IMR-90 (cell line): Measurements from ENCODE around the gene TMEM14C. TPM values are rescaled to one million over a fixed set of nuclear protein-coding genes. Genes with fewer than 3 reads are reported as not detected.

ENCODE experiments used
- ATAC-seq: fragments of 200-7000 bp; cut with Tn5 transposase; 2 replicates; pipeline ENCODE4 v1.9.1; 2020; ENCODE audit warnings: low read depth, mild to moderate bottlenecking, moderate library complexity
- Bru-seq: library from RNA; stranded (reverse); fragments of 400-500 nt; gene quantifications from one replicate; lab custom pipeline; 2021; lab: Mats Ljungman, UMichigan
- BruChase-seq, 2 experiments: library from RNA; stranded (reverse); fragments of 400-500 nt; gene quantifications; one replicate each; lab custom pipeline; 2021; lab: Mats Ljungman, UMichigan
- BruUV-seq: library from RNA; stranded (reverse); fragments of 400-500 nt; replicated peaks from 2 replicates; lab custom pipeline; 2021; lab: Mats Ljungman, UMichigan
- CTCF ChIA-PET: fragments of 300-600 bp; formaldehyde crosslinking; extraction: SDS; loops from one replicate; lab custom pipeline; 2021; ENCODE audit warnings: antibody characterized with exemption; lab: Yijun Ruan, JAX
- POLR2A ChIA-PET: fragments of 300-600 bp; sonication (Branson Sonifier 250); formaldehyde crosslinking; loops from one replicate; lab custom pipeline; 2022; ENCODE audit warnings: antibody characterized with exemption; ENCODE audit not compliant: unreplicated experiment; lab: Charles Lee
- DNase-seq: peaks from one replicate; pipeline ENCODE4 v3.0.0; 2013
- H2AFZ ChIP-seq: replicated peaks from 2 replicates; pipeline ENCODE3; 2013; ENCODE audit warnings: low read length, mild to moderate bottlenecking; ENCODE audit not compliant: poor library complexity
- H2AK5ac ChIP-seq: 2 replicates; pipeline ENCODE4 v1.6.1; 2013; ENCODE audit warnings: low read depth, low read length, inconsistent platforms
- H2AK9ac ChIP-seq: replicated peaks from 2 replicates; pipeline ENCODE3; 2013; ENCODE audit warnings: mild to moderate bottlenecking, low read depth, low read length, moderate library complexity; ENCODE audit not compliant: poor library complexity
- H2BK120ac ChIP-seq: 2 replicates; pipeline ENCODE4 v1.6.1; 2013; ENCODE audit warnings: low read depth, low read length, inconsistent platforms
- H2BK15ac ChIP-seq: 3 replicates; pipeline ENCODE4 v1.6.1; 2013; ENCODE audit warnings: low read depth, low read length, inconsistent platforms
- H2BK20ac ChIP-seq: 2 replicates; pipeline ENCODE4 v1.6.1; 2013; ENCODE audit warnings: low read depth, mild to moderate bottlenecking, inconsistent platforms, low read length, moderate library complexity
- H2BK5ac ChIP-seq: 2 replicates; pipeline ENCODE4 v1.6.1; 2013; ENCODE audit warnings: mild to moderate bottlenecking, low read depth, low read length, inconsistent platforms; ENCODE audit not compliant: poor library complexity, severe bottlenecking
- H3K14ac ChIP-seq: replicated peaks from 2 replicates; pipeline ENCODE4 v1.6.1; 2013; ENCODE audit warnings: low read depth, low read length, inconsistent platforms
- H3K18ac ChIP-seq: 2 replicates; pipeline ENCODE4 v1.6.1; 2013; ENCODE audit warnings: low read depth, low read length, control low read depth
- H3K23ac ChIP-seq: 2 replicates; pipeline ENCODE4 v1.6.1; 2013; ENCODE audit warnings: low read depth, low read length, inconsistent platforms
- H3K27ac ChIP-seq: 2 replicates; pipeline ENCODE4 v1.5.1; 2013; ENCODE audit warnings: mild to moderate bottlenecking, control low read depth, low read length; ENCODE audit not compliant: insufficient read depth
- H3K27me3 ChIP-seq: 2 replicates; pipeline ENCODE4 v1.6.1; 2013; ENCODE audit warnings: low read length; ENCODE audit not compliant: control insufficient read depth, insufficient read depth
- H3K36me3 ChIP-seq: 2 replicates; pipeline ENCODE4 v1.6.1; 2013; ENCODE audit warnings: low read length, mixed read lengths; ENCODE audit not compliant: control insufficient read depth, insufficient read depth
- H3K4ac ChIP-seq: 2 replicates; pipeline ENCODE4 v1.6.1; 2013; ENCODE audit warnings: low read depth, low read length, inconsistent platforms
- H3K4me1 ChIP-seq: 2 replicates; pipeline ENCODE4 v1.6.1; 2013; ENCODE audit warnings: low read length, mixed read lengths; ENCODE audit not compliant: control insufficient read depth, insufficient read depth
- H3K4me2 ChIP-seq: 2 replicates; pipeline ENCODE4 v1.6.1; 2013; ENCODE audit warnings: low read depth, mild to moderate bottlenecking, control low read depth, low read length, moderate library complexity
- H3K4me3 ChIP-seq: 2 replicates; pipeline ENCODE4 v1.5.1; 2013; ENCODE audit warnings: low read depth, mild to moderate bottlenecking, control low read depth, low read length, moderate library complexity; ENCODE audit not compliant: insufficient read depth
- H3K56ac ChIP-seq: 2 replicates; pipeline ENCODE4 v1.6.1; 2013; ENCODE audit warnings: low read length, inconsistent platforms; ENCODE audit not compliant: insufficient read depth; ENCODE audit errors: extremely low read depth
- H3K79me1 ChIP-seq, 2 experiments: 2 replicates each; pipeline ENCODE4 v1.6.1; 2013; ENCODE audit warnings: low read length in 2 of 2, inconsistent platforms in 1 of 2, low read depth in 1 of 2
- H3K9ac ChIP-seq: 2 replicates; pipeline ENCODE4 v1.6.1; 2013; ENCODE audit warnings: low read depth, low read length, control low read depth
- H3K9me1 ChIP-seq: 2 replicates; pipeline ENCODE4 v1.6.1; 2013; ENCODE audit warnings: low read length, inconsistent platforms; ENCODE audit not compliant: insufficient read depth
- H3K9me3 ChIP-seq: 2 replicates; pipeline ENCODE4 v1.6.1; 2013; ENCODE audit warnings: low read length; ENCODE audit not compliant: control insufficient read depth, insufficient read depth
- H4K20me1 ChIP-seq: 2 replicates; pipeline ENCODE4 v1.6.1; 2013; ENCODE audit warnings: low read length, inconsistent platforms; ENCODE audit not compliant: insufficient read depth
- H4K5ac ChIP-seq: 2 replicates; pipeline ENCODE4 v1.6.1; 2013; ENCODE audit warnings: mild to moderate bottlenecking, low read depth, low read length, control low read depth
- H4K8ac ChIP-seq, 2 experiments: 2 replicates each; pipeline ENCODE4 v1.6.1; 2013; ENCODE audit warnings: low read depth in 2 of 2, low read length in 2 of 2, control low read depth in 1 of 2, inconsistent platforms in 1 of 2
- H4K91ac ChIP-seq: 2 replicates; pipeline ENCODE4 v1.6.1; 2013; ENCODE audit warnings: low read depth, low read length, inconsistent platforms; ENCODE audit not compliant: insufficient read depth
- BHLHE40 ChIP-seq: fragments of 150-350 bp; IDR thresholded peaks from 2 replicates; pipeline ENCODE4 v1.6.1; 2016; ENCODE audit warnings: mild to moderate bottlenecking, low read depth, low read length
- CEBPB ChIP-seq: IDR thresholded peaks from 2 replicates; pipeline ENCODE4 v1.6.1; 2012; ENCODE audit warnings: low read depth, low read length, improper control_type of control experiment
- CHD1 ChIP-seq: IDR thresholded peaks from 2 replicates; pipeline ENCODE4 v1.6.1; 2012; ENCODE audit warnings: low read depth, low read length, improper control_type of control experiment
- FOS ChIP-seq: fragments of 150-350 bp; IDR thresholded peaks from 2 replicates; pipeline ENCODE4 v1.6.1; 2016; ENCODE audit warnings: low read depth, low read length
- MAFK ChIP-seq: IDR thresholded peaks from 2 replicates; pipeline ENCODE4 v1.6.1; 2012; ENCODE audit warnings: low read depth, low read length, improper control_type of control experiment
- NFE2L2 ChIP-seq: fragments of 150-350 bp; IDR thresholded peaks from 2 replicates; pipeline ENCODE4 v1.6.1; 2016; ENCODE audit warnings: low read depth, mild to moderate bottlenecking, low read length
- POLR2A ChIP-seq: IDR thresholded peaks from 2 replicates; pipeline ENCODE4 v1.6.1; 2012; ENCODE audit warnings: mild to moderate bottlenecking, low read depth, low read length
- RAD21 ChIP-seq: IDR thresholded peaks from 2 replicates; pipeline ENCODE4 v1.6.1; 2012; ENCODE audit warnings: low read length, improper control_type of control experiment
- SMC3 ChIP-seq: fragments of 150-350 bp; IDR thresholded peaks from 2 replicates; pipeline ENCODE4 v1.6.1; 2016; ENCODE audit warnings: low read depth, mild to moderate bottlenecking, antibody characterized with exemption, low read length, moderate library complexity
- WGBS, 2 experiments: methylation state at CpG; one replicate each; pipeline versions ENCODE4 v1.1.5 to v1.1.7; 2013; ENCODE audit warnings: missing lambda C conversion rate in 2 of 2; ENCODE audit not compliant: insufficient read length in 1 of 2; ENCODE audit errors: extremely low coverage in 2 of 2; 5-methylcytosine and 5-hydroxymethylcytosine counted together
- dilution Hi-C: fragments of 300-500 bp; cut with HindIII; formaldehyde crosslinking; loops from one replicate; pipeline ENCODE4 v1.14.3; 2018; ENCODE audit warnings: low sequenced_read_pairs; ENCODE audit not compliant: unreplicated experiment
- in situ Hi-C: fragments of 300-500 bp; cut with MboI; formaldehyde crosslinking; loops from 3 replicates; pipeline ENCODE4 v1.14.3; 2019; ENCODE audit warnings: low sequenced_read_pairs, inconsistent platforms, mixed read lengths
- intact Hi-C: fragments of 100-400 bp; cut with micrococcal nuclease; formaldehyde crosslinking; loops from 2 replicates; pipeline ENCODE4 v1.10.0; 2022
- long read RNA-seq: library from polyadenylated mRNA; unstranded; transcript quantifications from one replicate; pipeline ENCODE4 v2.0.0, GENCODE V29; 2021; ENCODE audit not compliant: unreplicated experiment
- polyA plus RNA-seq, 3 experiments: library from polyadenylated mRNA; depleted of rRNA; stranded (reverse); fragments of >200 nt; gene quantifications; 2 replicates each; pipeline ENCODE4 v1.2.3, GENCODE V29; 2012; ENCODE audit warnings: low replicate concordance in 1 of 3
- total RNA-seq: library from RNA; depleted of rRNA; stranded (reverse); fragments of >200 nt; gene quantifications from 2 replicates; pipeline ENCODE4 v1.2.3, GENCODE V29; 2012; rRNA removed
- TF ChIP-seq, protein P1 (sequence below): conservative IDR thresholded peaks from 2 replicates; pipeline ENCODE4 v1.5.1; 2012; ENCODE audit warnings: mild to moderate bottlenecking, low read depth, low read length, improper control_type of control experiment
- TF ChIP-seq, protein P2 (sequence below): fragments of 150-350 bp; IDR thresholded peaks from 2 replicates; pipeline ENCODE4 v1.6.1; 2017; ENCODE audit warnings: mild to moderate bottlenecking, antibody characterized with exemption, low read length, low read depth

The TMEM14C gene
- total RNA-seq (129 and 141 TPM in 2 replicates), polyA plus RNA-seq (2012; rRNA removed) (170 and 175 TPM in 2 replicates), Bru-seq, nascent RNA (percentile 84 among the genes with signal in this experiment), BruChase-seq, experiment 1, labeled RNA remaining after a 6-hour chase (percentile 92 among the genes with signal in this experiment), BruChase-seq, experiment 2, labeled RNA remaining after a 2-hour chase (percentile 89 among the genes with signal in this experiment)
- 101 and 219 TPM in 2 replicates for polyA plus RNA-seq (2012; cell fraction: cytosol; rRNA removed)
- polyA plus RNA-seq (2012; cell fraction: nucleus; rRNA removed; ENCODE audit: low replicate concordance) = 81.3 and 113 TPM in 2 replicates
- long read RNA-seq, transcript TMEM14C-201 (6 exons, 1,113 nt) = major isoform, 79 of 91 reads
- long read RNA-seq, partial matches to known transcripts = 4 of 91 reads
- long read RNA-seq, other reads (novel, unspliced or antisense) = 5 of 91 reads

DNA sequence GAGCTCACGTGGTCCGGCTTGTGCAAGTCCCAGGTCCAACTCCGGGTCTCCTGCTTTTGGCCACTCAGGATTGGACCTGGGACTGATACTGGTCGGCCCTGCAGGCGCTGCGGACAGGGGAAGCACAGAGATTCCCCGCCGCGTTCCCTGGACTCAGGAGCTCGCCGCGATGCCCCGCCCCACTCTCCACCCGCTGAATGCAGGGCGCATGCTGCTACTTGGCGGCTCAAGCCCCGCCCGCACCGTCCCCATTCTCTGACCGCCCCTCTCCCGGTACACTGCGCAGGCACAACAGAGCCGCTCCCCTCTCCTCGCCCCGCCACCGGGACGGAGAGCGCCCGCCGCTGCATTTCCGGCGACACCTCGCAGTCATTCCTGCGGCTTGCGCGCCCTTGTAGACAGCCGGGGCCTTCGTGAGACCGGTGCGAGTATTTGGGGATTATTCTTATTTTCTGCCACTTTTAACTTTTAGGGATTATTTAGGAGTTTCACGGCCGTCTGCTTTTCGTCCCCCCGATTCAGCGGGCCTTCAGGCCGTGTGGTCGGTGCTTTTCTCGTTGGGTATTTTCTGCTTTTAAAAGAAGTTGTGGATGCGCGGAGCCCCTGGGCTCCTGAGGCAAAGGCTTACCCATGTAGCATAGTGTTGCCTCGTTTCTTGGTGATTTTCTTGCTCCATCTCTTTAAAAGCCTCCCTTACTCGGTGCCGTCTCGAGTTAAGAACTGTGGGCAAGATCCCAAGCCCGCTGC is at the start of gene TMEM14C:
Gene TMEM14C (plus strand): TSS at position 251 of the 747 bp plus-strand sequence. CDS start 1,544 bp downstream, outside the sequence.
- CTCF ChIA-PET = interaction anchor here (0.6 to 1.4 kb wide), 2 partner anchors 12 to 1910 kb away, joined by 3 to 5 read pairs; no protein-coding TSS in a partner anchor
- Histone ChIP-seq H2AFZ (peak within 1 kb of the TSS; percentile 90), H3K4ac (peak within 1 kb of the TSS; percentile 85), H2AK9ac (peak within 1 kb of the TSS; percentile 87), H3K4me2 (peak within 1 kb of the TSS; percentile 85), H3K18ac (peak within 1 kb of the TSS; percentile 77), H3K9me1 (peaks cover 13% of the 10 kb centered on the region), H3K56ac (peak within 1 kb of the TSS; percentile 94), H3K36me3 (peaks cover 19% of the 10 kb centered on the region), H3K9me3 (peaks cover 8% of the 10 kb centered on the region), H2BK120ac (peak within 1 kb of the TSS; percentile 66), H3K4me1 (peaks cover 8% of the 10 kb centered on the region), H2BK5ac (peak within 1 kb of the TSS; percentile 78), H2BK20ac (peak within 1 kb of the TSS; percentile 35; the same call in 1 of the 2 replicates), H3K9ac (peak within 1 kb of the TSS; percentile 97), H4K20me1 (peaks cover 7% of the 10 kb centered on the region; the same call in 1 of the 2 replicates), H3K14ac (peak within 1 kb of the TSS; percentile 89), H3K27ac (peak within 1 kb of the TSS; percentile 91), H2AK5ac (peak within 1 kb of the TSS; percentile 63), H3K27me3 (no peaks in the 10 kb centered on the region), H4K8ac (peak within 1 kb of the TSS; percentile 91 to 96), H2BK15ac (peak within 1 kb of the TSS; percentile 62; the same call in 2 of the 3 replicates), H4K5ac (peak within 1 kb of the TSS; percentile 85), H3K79me1 (peaks cover 26 to 57% of the 10 kb centered on the region in 2 experiments), H3K4me3 (peak within 1 kb of the TSS; percentile 91), H4K91ac (peak within 1 kb of the TSS; percentile 78), H3K23ac (peak within 1 kb of the TSS; percentile 99)
- WGBS, 2 experiments = 0% methylated on average over 17 of the region's 55 CpGs; no CpG with 5 or more reads in 1 of the 2 experiments
- dilution Hi-C loops (no loop called here), intact Hi-C loops (loop anchor here (1.0 to 5.0 kb wide), 3 partner anchors 24 to 79 kb away; partner anchors contain the start of genes C6orf52, PAK1IP1 and TMEM14B), in situ Hi-C loops (no loop called here)
- DNase-seq = peak; percentile 99
- BruUV-seq = no TSS peak
- POLR2A ChIA-PET = interaction anchor here (0.5 kb wide), 2 partner anchors 41 to 44 kb away, joined by 3 read pairs; no protein-coding TSS in a partner anchor
- peak; percentile 97 for ATAC-seq
- no peak for TF ChIP-seq MAFK
- no peak for TF ChIP-seq SMC3
- TF ChIP-seq, protein P1, sequence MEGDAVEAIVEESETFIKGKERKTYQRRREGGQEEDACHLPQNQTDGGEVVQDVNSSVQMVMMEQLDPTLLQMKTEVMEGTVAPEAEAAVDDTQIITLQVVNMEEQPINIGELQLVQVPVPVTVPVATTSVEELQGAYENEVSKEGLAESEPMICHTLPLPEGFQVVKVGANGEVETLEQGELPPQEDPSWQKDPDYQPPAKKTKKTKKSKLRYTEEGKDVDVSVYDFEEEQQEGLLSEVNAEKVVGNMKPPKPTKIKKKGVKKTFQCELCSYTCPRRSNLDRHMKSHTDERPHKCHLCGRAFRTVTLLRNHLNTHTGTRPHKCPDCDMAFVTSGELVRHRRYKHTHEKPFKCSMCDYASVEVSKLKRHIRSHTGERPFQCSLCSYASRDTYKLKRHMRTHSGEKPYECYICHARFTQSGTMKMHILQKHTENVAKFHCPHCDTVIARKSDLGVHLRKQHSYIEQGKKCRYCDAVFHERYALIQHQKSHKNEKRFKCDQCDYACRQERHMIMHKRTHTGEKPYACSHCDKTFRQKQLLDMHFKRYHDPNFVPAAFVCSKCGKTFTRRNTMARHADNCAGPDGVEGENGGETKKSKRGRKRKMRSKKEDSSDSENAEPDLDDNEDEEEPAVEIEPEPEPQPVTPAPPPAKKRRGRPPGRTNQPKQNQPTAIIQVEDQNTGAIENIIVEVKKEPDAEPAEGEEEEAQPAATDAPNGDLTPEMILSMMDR = no peak
- TF ChIP-seq NFE2L2 = no peak
- TF ChIP-seq CHD1 = no peak
- TF ChIP-seq FOS = no peak
- 0 out of 2 replicates have a peak, but pooled peaks have one; percentile 4 for TF ChIP-seq RAD21
- TF ChIP-seq, protein P2, sequence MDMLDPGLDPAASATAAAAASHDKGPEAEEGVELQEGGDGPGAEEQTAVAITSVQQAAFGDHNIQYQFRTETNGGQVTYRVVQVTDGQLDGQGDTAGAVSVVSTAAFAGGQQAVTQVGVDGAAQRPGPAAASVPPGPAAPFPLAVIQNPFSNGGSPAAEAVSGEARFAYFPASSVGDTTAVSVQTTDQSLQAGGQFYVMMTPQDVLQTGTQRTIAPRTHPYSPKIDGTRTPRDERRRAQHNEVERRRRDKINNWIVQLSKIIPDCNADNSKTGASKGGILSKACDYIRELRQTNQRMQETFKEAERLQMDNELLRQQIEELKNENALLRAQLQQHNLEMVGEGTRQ = peak; percentile 89; the same call in 1 of the 2 replicates
- TF ChIP-seq POLR2A = peak; percentile 89
- TF ChIP-seq BHLHE40 = peak; percentile 47; the same call in 1 of the 2 replicates
- TF ChIP-seq CEBPB = peak; percentile 91
